HEK293 (cell line): ENCODE results near the gene KCNJ15.

ENCODE experiments used
- CTCF ChIA-PET: fragments of 350-600 bp; formaldehyde crosslinking; extraction: SDS; loops from one replicate; lab custom pipeline; 2021; ENCODE audit warnings: antibody characterized with exemption; lab: Yijun Ruan, JAX
- POLR2A ChIA-PET: fragments of 300-600 bp; formaldehyde crosslinking; extraction: SDS; loops from one replicate; lab custom pipeline; 2020; ENCODE audit warnings: antibody characterized with exemption, inconsistent platforms; lab: Yijun Ruan, JAX
- H3K27ac ChIP-seq: fragments of 200-500 bp; sonication (Bioruptor generic); 2 replicates; pipeline ENCODE4 v1.5.1; 2014; ENCODE audit warnings: low read depth, low read length, control low read depth, inconsistent platforms; ENCODE audit errors: extremely low read depth
- H3K36me3 ChIP-seq, 2 experiments: fragments of 200-500 bp in 1 of 2; sonication (Bioruptor generic) in 1 of 2; 1 replicate in 1 of 2; 2 replicates in 1 of 2; pipeline ENCODE4 v1.5.1; 2014 to 2017; ENCODE audit warnings: inconsistent platforms in 2 of 2, low read length in 2 of 2; ENCODE audit not compliant: control insufficient read depth in 2 of 2, insufficient read depth in 1 of 2
- H3K4me1 ChIP-seq: fragments of 200-500 bp; sonication (Bioruptor generic); 2 replicates; pipeline ENCODE4 v1.5.1; 2014; ENCODE audit warnings: mild to moderate bottlenecking, low read length, inconsistent platforms; ENCODE audit not compliant: control insufficient read depth, insufficient read depth
- H3K4me3 ChIP-seq: 2 replicates; pipeline ENCODE4 v1.5.1; 2011; ENCODE audit warnings: low read depth, mild to moderate bottlenecking, control low read depth, low read length, moderate library complexity
- H3K9me3 ChIP-seq: fragments of 200-500 bp; sonication (Bioruptor generic); 2 replicates; pipeline ENCODE4 v1.5.1; 2014; ENCODE audit warnings: low read depth, low read length, inconsistent platforms; ENCODE audit not compliant: control insufficient read depth, insufficient read depth
- OSR2 ChIP-seq: fragments of 450-650 bp; formaldehyde crosslinking; IDR thresholded peaks from 2 replicates; pipeline ENCODE4 v1.5.1; 2016; ENCODE audit warnings: missing biosample characterization, missing genetic modification characterization
- ZBTB17 ChIP-seq: fragments of 450-650 bp; formaldehyde crosslinking; IDR thresholded peaks from 2 replicates; pipeline ENCODE4 v1.5.1; 2016; ENCODE audit warnings: missing biosample characterization, missing genetic modification characterization
- ZNF350 ChIP-seq: fragments of 450-650 bp; formaldehyde crosslinking; IDR thresholded peaks from 2 replicates; pipeline ENCODE4 v1.5.0; 2017; ENCODE audit warnings: missing biosample characterization, mild to moderate bottlenecking, missing genetic modification characterization
- ZNF521 ChIP-seq: fragments of 450-650 bp; formaldehyde crosslinking; IDR thresholded peaks from 2 replicates; pipeline ENCODE4 v1.5.1; 2017; ENCODE audit warnings: missing biosample characterization, mild to moderate bottlenecking, missing genetic modification characterization
- ZNF658 ChIP-seq: fragments of 450-650 bp; formaldehyde crosslinking; IDR thresholded peaks from 2 replicates; pipeline ENCODE4; 2016; ENCODE audit warnings: missing biosample characterization, missing genetic modification characterization
- ZNF777 ChIP-seq: fragments of 450-650 bp; formaldehyde crosslinking; IDR thresholded peaks from 2 replicates; pipeline ENCODE4 v1.5.1; 2017; ENCODE audit warnings: missing biosample characterization, missing genetic modification characterization, borderline replicate concordance
- ZNF792 ChIP-seq: fragments of 450-650 bp; formaldehyde crosslinking; IDR thresholded peaks from 2 replicates; pipeline ENCODE4 v1.5.1; 2016; ENCODE audit warnings: missing biosample characterization, missing genetic modification characterization
- ZNF843 ChIP-seq: fragments of 450-650 bp; formaldehyde crosslinking; IDR thresholded peaks from 2 replicates; pipeline ENCODE4 v1.5.1; 2016; ENCODE audit warnings: missing biosample characterization, missing genetic modification characterization
- TF ChIP-seq, protein P1 (sequence below): fragments of 450-650 bp; formaldehyde crosslinking; IDR thresholded peaks from 2 replicates; pipeline ENCODE4 v1.5.1; 2016; ENCODE audit warnings: missing biosample characterization, missing genetic modification characterization, borderline replicate concordance
- TF ChIP-seq, protein P2 (sequence below): fragments of 450-650 bp; formaldehyde crosslinking; conservative IDR thresholded peaks from 2 replicates; pipeline ENCODE4 v1.5.1; 2016; ENCODE audit warnings: low read depth, missing biosample characterization, missing genetic modification characterization
- TF ChIP-seq, protein P3 (sequence below): fragments of 450-650 bp; formaldehyde crosslinking; IDR thresholded peaks from 2 replicates; pipeline ENCODE4 v1.5.1; 2017; ENCODE audit warnings: missing biosample characterization, missing genetic modification characterization

The KCNJ15 gene

DNA sequence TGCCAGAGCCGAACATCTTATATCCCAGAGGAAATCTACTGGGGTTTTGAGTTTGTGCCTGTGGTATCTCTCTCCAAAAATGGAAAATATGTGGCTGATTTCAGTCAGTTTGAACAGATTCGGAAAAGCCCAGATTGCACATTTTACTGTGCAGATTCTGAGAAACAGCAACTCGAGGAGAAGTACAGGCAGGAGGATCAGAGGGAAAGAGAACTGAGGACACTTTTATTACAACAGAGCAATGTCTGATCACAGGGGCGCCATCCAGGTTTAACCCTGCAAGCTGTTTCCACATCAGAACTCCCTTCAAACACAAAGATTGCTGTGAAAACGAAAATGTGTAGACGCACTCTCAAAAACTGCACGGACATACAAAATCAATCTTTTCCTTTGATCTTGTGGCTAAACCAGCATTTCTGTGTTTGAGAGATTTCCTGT is 43.4 kb downstream of the KCNJ15 start:
- no peak for TF ChIP-seq OSR2 (tag by site-specific recombination)
- no peak for TF ChIP-seq ZNF792 (tag by site-specific recombination)
- TF ChIP-seq, protein P1, sequence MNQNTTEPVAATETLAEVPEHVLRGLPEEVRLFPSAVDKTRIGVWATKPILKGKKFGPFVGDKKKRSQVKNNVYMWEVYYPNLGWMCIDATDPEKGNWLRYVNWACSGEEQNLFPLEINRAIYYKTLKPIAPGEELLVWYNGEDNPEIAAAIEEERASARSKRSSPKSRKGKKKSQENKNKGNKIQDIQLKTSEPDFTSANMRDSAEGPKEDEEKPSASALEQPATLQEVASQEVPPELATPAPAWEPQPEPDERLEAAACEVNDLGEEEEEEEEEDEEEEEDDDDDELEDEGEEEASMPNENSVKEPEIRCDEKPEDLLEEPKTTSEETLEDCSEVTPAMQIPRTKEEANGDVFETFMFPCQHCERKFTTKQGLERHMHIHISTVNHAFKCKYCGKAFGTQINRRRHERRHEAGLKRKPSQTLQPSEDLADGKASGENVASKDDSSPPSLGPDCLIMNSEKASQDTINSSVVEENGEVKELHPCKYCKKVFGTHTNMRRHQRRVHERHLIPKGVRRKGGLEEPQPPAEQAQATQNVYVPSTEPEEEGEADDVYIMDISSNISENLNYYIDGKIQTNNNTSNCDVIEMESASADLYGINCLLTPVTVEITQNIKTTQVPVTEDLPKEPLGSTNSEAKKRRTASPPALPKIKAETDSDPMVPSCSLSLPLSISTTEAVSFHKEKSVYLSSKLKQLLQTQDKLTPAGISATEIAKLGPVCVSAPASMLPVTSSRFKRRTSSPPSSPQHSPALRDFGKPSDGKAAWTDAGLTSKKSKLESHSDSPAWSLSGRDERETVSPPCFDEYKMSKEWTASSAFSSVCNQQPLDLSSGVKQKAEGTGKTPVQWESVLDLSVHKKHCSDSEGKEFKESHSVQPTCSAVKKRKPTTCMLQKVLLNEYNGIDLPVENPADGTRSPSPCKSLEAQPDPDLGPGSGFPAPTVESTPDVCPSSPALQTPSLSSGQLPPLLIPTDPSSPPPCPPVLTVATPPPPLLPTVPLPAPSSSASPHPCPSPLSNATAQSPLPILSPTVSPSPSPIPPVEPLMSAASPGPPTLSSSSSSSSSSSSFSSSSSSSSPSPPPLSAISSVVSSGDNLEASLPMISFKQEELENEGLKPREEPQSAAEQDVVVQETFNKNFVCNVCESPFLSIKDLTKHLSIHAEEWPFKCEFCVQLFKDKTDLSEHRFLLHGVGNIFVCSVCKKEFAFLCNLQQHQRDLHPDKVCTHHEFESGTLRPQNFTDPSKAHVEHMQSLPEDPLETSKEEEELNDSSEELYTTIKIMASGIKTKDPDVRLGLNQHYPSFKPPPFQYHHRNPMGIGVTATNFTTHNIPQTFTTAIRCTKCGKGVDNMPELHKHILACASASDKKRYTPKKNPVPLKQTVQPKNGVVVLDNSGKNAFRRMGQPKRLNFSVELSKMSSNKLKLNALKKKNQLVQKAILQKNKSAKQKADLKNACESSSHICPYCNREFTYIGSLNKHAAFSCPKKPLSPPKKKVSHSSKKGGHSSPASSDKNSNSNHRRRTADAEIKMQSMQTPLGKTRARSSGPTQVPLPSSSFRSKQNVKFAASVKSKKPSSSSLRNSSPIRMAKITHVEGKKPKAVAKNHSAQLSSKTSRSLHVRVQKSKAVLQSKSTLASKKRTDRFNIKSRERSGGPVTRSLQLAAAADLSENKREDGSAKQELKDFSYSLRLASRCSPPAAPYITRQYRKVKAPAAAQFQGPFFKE: no peak
- TF ChIP-seq ZNF521 (tag by site-specific recombination): no peak
- TF ChIP-seq ZBTB17 (tag by site-specific recombination): no peak
- TF ChIP-seq ZNF777 (tag by site-specific recombination): no peak
- TF ChIP-seq, protein P2, sequence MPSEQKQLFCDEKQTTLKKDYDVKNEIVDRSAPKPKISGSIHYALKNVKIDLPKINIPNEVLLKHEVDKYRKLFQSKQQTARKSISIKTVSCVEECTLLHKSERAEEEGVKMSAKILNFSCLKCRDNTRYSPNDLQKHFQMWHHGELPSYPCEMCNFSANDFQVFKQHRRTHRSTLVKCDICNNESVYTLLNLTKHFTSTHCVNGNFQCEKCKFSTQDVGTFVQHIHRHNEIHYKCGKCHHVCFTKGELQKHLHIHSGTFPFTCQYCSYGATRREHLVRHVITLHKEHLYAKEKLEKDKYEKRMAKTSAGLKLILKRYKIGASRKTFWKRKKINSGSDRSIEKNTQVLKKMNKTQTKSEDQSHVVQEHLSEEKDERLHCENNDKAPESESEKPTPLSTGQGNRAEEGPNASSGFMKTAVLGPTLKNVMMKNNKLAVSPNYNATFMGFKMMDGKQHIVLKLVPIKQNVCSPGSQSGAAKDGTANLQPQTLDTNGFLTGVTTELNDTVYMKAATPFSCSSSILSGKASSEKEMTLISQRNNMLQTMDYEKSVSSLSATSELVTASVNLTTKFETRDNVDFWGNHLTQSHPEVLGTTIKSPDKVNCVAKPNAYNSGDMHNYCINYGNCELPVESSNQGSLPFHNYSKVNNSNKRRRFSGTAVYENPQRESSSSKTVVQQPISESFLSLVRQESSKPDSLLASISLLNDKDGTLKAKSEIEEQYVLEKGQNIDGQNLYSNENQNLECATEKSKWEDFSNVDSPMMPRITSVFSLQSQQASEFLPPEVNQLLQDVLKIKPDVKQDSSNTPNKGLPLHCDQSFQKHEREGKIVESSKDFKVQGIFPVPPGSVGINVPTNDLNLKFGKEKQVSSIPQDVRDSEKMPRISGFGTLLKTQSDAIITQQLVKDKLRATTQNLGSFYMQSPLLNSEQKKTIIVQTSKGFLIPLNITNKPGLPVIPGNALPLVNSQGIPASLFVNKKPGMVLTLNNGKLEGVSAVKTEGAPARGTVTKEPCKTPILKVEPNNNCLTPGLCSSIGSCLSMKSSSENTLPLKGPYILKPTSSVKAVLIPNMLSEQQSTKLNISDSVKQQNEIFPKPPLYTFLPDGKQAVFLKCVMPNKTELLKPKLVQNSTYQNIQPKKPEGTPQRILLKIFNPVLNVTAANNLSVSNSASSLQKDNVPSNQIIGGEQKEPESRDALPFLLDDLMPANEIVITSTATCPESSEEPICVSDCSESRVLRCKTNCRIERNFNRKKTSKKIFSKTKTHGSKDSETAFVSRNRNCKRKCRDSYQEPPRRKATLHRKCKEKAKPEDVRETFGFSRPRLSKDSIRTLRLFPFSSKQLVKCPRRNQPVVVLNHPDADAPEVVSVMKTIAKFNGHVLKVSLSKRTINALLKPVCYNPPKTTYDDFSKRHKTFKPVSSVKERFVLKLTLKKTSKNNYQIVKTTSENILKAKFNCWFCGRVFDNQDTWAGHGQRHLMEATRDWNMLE: no peak
- TF ChIP-seq ZNF350 (tag by site-specific recombination): no peak
- TF ChIP-seq ZNF658: no peak
- TF ChIP-seq, protein P3, sequence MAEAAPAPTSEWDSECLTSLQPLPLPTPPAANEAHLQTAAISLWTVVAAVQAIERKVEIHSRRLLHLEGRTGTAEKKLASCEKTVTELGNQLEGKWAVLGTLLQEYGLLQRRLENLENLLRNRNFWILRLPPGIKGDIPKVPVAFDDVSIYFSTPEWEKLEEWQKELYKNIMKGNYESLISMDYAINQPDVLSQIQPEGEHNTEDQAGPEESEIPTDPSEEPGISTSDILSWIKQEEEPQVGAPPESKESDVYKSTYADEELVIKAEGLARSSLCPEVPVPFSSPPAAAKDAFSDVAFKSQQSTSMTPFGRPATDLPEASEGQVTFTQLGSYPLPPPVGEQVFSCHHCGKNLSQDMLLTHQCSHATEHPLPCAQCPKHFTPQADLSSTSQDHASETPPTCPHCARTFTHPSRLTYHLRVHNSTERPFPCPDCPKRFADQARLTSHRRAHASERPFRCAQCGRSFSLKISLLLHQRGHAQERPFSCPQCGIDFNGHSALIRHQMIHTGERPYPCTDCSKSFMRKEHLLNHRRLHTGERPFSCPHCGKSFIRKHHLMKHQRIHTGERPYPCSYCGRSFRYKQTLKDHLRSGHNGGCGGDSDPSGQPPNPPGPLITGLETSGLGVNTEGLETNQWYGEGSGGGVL: no peak
- TF ChIP-seq ZNF843 (tag by site-specific recombination): no peak
- TF ChIP-seq, all 188 proteins: peak for 0
- CTCF ChIA-PET: interaction anchor here (1.0 to 1.1 kb wide), 2 partner anchors 52 to 82 kb away, joined by 4 read pairs; no protein-coding TSS in a partner anchor
- H3K9me3 ChIP-seq: no peaks in the 10 kb centered on the region
- no peaks in the 10 kb centered on the region for H3K36me3 ChIP-seq
- H3K4me3 ChIP-seq: no peak overlapping the region
- peaks cover 7% of the 10 kb centered on the region; the same call in 1 of the 2 replicates for H3K4me1 ChIP-seq
- POLR2A ChIA-PET: no interaction called here
- no peak overlapping the region for H3K27ac ChIP-seq
